ENCODE data around the gene LIN7A. TPM values are rescaled to one million over a fixed set of nuclear protein-coding genes. Genes with fewer than 3 reads are reported as not detected.

LIN7A gene
- total and polyA plus RNA-seq, 2 of the 8 experiments (the other 6 are each of a cell fraction or from before 2014, with no cell fraction given): 5.8 to 22.0 TPM

GRCh38 chr12:80884651-80885050 is 53.1 kb downstream of the LIN7A start:
- H3K23ac ChIP-seq (ENCODE audit: insufficient read length): no peak overlapping the region
- ChIA-PET POLR2A (ENCODE audit: partially characterized antibody) (no interaction called here), CTCF (ENCODE audit: partially characterized antibody) (interaction anchor here (1.0 kb wide), 1 partner anchor 62 kb away, joined by 3 read pairs; no protein-coding TSS in a partner anchor)
- no peak overlapping the region for H3K18ac ChIP-seq (ENCODE audit: extremely low read depth, low read length)
- no peak overlapping the region for H2BK5ac ChIP-seq (ENCODE audit: low read depth, low read length)
- no peak overlapping the region for H3K4me3 ChIP-seq (ENCODE audit: extremely low read depth in 1 of 4, insufficient read depth in 2 of 4, low read depth in 3 of 4, low read length in 4 of 4)
- H3K27me3 ChIP-seq (replicated peaks in 1 of 4; ENCODE audit: control insufficient read depth in 3 of 4, extremely low read depth in 1 of 4, insufficient read depth in 3 of 4, low read length in 3 of 4): no peaks in the 10 kb centered on the region
- H4K91ac ChIP-seq (replicated peaks; ENCODE audit: insufficient read length, low read length): no peak overlapping the region
- WGBS, 2 experiments (ENCODE audit: extremely low coverage in 1 of 2, insufficient coverage in 1 of 2, insufficient read length in 1 of 2, insufficient replicate concordance in 2 of 2, low coverage in 1 of 2, low lambda C conversion rate in 2 of 2, missing lambda C conversion rate in 1 of 2): 67% methylated on average over 1 of the region's 1 CpG; no CpG with 5 or more reads in 1 of the 2 experiments
- H3K4ac ChIP-seq (replicated peaks; ENCODE audit: insufficient read length, low read depth, low read length): no peak overlapping the region
- no peak overlapping the region for H3K56ac ChIP-seq (replicated peaks; ENCODE audit: insufficient read length, low read depth, low read length)
- no peaks in the 10 kb centered on the region for H4K20me1 ChIP-seq (replicated peaks in 1 of 2; ENCODE audit: control insufficient read depth in 1 of 2, insufficient read depth in 2 of 2, low read length in 2 of 2)
- H3K9ac ChIP-seq (replicated peaks in 1 of 4; ENCODE audit: extremely low read depth in 1 of 4, low read depth in 3 of 4, low read length in 3 of 4): no peak overlapping the region
- H2AFZ ChIP-seq (ENCODE audit: low read length): no peak overlapping the region
- no peak overlapping the region for H3K27ac ChIP-seq (ENCODE audit: low read depth, low read length)
- H4K8ac ChIP-seq (ENCODE audit: extremely low read depth, insufficient read depth, low read length): no peak overlapping the region
- H4K5ac ChIP-seq (ENCODE audit: insufficient read length, low read depth, low read length): no peak overlapping the region
- H3K14ac ChIP-seq (ENCODE audit: insufficient read length): no peak overlapping the region
- H2BK12ac ChIP-seq (ENCODE audit: low read depth, low read length): no peak overlapping the region
- H3K23me2 ChIP-seq (ENCODE audit: low read depth, low read length): no peaks in the 10 kb centered on the region
- H3K79me2 ChIP-seq (ENCODE audit: control insufficient read depth in 1 of 2, insufficient read depth in 2 of 2, low read length in 2 of 2): no peaks in the 10 kb centered on the region
- H2BK20ac ChIP-seq (ENCODE audit: low read length): no peak overlapping the region
- no peaks in the 10 kb centered on the region for H3K4me1 ChIP-seq (replicated peaks in 1 of 4; ENCODE audit: control insufficient read depth in 3 of 4, insufficient read depth in 4 of 4, low read length in 3 of 4)
- H3K4me2 ChIP-seq (ENCODE audit: insufficient read depth in 1 of 2, low read depth in 2 of 2, low read length in 2 of 2): no peak overlapping the region
- H2AK5ac ChIP-seq (ENCODE audit: low read depth, low read length): no peak overlapping the region
- no peak overlapping the region for H2BK15ac ChIP-seq (ENCODE audit: low read length)
- DNase-seq (ENCODE audit: low read depth in 1 of 2, low spot score in 2 of 2) (no peak), FAIRE-seq (no peak)
- no peaks in the 10 kb centered on the region for H3K9me3 ChIP-seq (ENCODE audit: insufficient read depth in 2 of 2, low read depth in 1 of 2, low read length in 1 of 2)
- no peak overlapping the region for H2BK120ac ChIP-seq (replicated peaks; ENCODE audit: low read depth, low read length)
- H3K36me3 ChIP-seq (ENCODE audit: control insufficient read depth in 2 of 4, insufficient read depth in 4 of 4, low read length in 3 of 4): peaks cover 0 to 4% (median 0%) of the 10 kb centered on the region in 4 experiments; a peak in 2 of 8 replicates
- H3K79me1 ChIP-seq (ENCODE audit: low read depth, low read length): no peaks in the 10 kb centered on the region
- no peak for TF ChIP-seq EZH2 (IDR thresholded peaks at IDR 0.05; ENCODE audit: low read depth, low read length, severe bottlenecking)
- no peak for TF ChIP-seq KDM5A (IDR thresholded peaks at IDR 0.05; ENCODE audit: low read length)
- TF ChIP-seq FOSL1 (IDR thresholded peaks at IDR 0.05; ENCODE audit: insufficient read depth, low read depth, low read length): no peak
- no peak for TF ChIP-seq NANOG (IDR thresholded peaks at IDR 0.05; ENCODE audit: insufficient read depth, low read depth, low read length, poor library complexity, severe bottlenecking)
- no peak for TF ChIP-seq TBP (IDR thresholded peaks at IDR 0.05; ENCODE audit: low read depth, low read length)
- no peak for TF ChIP-seq CHD2 (IDR thresholded peaks at IDR 0.05; ENCODE audit: low read length)
- TF ChIP-seq SP4 (IDR thresholded peaks at IDR 0.05; ENCODE audit: low read length): no peak
- TF ChIP-seq KDM4A (IDR thresholded peaks at IDR 0.05; ENCODE audit: low read depth, low read length, severe bottlenecking): no peak
- no peak for TF ChIP-seq RFX5 (IDR thresholded peaks at IDR 0.05; ENCODE audit: borderline replicate concordance, low read depth, low read length)
- TF ChIP-seq CBX5 (IDR thresholded peaks at IDR 0.05; ENCODE audit: low read depth, low read length): no peak
- TF ChIP-seq KDM1A (IDR thresholded peaks at IDR 0.05; ENCODE audit: borderline replicate concordance, low read length): no peak
- no peak for TF ChIP-seq SIX5 (IDR thresholded peaks at IDR 0.05; ENCODE audit: low read depth, low read length)
- TF ChIP-seq EGR1 (IDR thresholded peaks at IDR 0.05; ENCODE audit: borderline replicate concordance, low read depth, low read length): no peak
- TF ChIP-seq BRCA1 (IDR thresholded peaks at IDR 0.05; ENCODE audit: low read depth, low read length): no peak
- TF ChIP-seq CEBPB (IDR thresholded peaks at IDR 0.05; ENCODE audit: low read depth, low read length): no peak
- TF ChIP-seq POLR2AphosphoS5 (IDR thresholded peaks at IDR 0.05; ENCODE audit: low read depth, low read length): no peak
- no peak for TF ChIP-seq TEAD4 (IDR thresholded peaks at IDR 0.05; ENCODE audit: low read depth, low read length)
